Mammary epithelial cell (primary cell): ENCODE results near the gene IKBKG.

Experiments used
- CTCF ChIP-seq, 2 donors: IDR thresholded peaks in 1 of 2; conservative IDR thresholded peaks in 1 of 2; 2 replicates each; pipeline ENCODE4 v1.5.1; 2011 to 2012; ENCODE audit warnings: inconsistent platforms in 2 of 2, low read length in 2 of 2, mild to moderate bottlenecking in 2 of 2, control low read depth in 1 of 2, low read depth in 1 of 2; ENCODE audit not compliant: insufficient read depth in 1 of 2; ENCODE audit errors: extremely low read depth in 1 of 2
- EZH2 ChIP-seq: IDR thresholded peaks from 2 replicates; pipeline ENCODE4 v1.6.1; 2012; ENCODE audit warnings: low read length, inconsistent platforms, borderline replicate concordance

GRCh38 chrX:154507673-154508383 is 39.6 kb upstream of the IKBKG start:
- TF ChIP-seq CTCF (conservative IDR thresholded peaks at IDR 0.05 in 1 of 2, IDR thresholded peaks at IDR 0.05 in 1 of 2; ENCODE audit: extremely low read depth in 1 of 2, insufficient read depth in 1 of 2, low read depth in 1 of 2, low read length in 2 of 2) (no peak), EZH2 (no peak)
